GM18517 (cell line): ENCODE data around the gene IL17REL.
"Not testable (repeated sequence)": the region's sequence is repeated elsewhere in the genome, so short reads cannot be mapped to it uniquely, and the experiment has no call there.

ENCODE experiments used
- ATAC-seq: cut with Tn5 transposase; IDR thresholded peaks from one replicate; pipeline ENCODE4 v1.9.1; 2021; ENCODE audit warnings: mild to moderate bottlenecking, moderate library complexity; ENCODE audit not compliant: unreplicated experiment

The IL17REL gene

DNA sequence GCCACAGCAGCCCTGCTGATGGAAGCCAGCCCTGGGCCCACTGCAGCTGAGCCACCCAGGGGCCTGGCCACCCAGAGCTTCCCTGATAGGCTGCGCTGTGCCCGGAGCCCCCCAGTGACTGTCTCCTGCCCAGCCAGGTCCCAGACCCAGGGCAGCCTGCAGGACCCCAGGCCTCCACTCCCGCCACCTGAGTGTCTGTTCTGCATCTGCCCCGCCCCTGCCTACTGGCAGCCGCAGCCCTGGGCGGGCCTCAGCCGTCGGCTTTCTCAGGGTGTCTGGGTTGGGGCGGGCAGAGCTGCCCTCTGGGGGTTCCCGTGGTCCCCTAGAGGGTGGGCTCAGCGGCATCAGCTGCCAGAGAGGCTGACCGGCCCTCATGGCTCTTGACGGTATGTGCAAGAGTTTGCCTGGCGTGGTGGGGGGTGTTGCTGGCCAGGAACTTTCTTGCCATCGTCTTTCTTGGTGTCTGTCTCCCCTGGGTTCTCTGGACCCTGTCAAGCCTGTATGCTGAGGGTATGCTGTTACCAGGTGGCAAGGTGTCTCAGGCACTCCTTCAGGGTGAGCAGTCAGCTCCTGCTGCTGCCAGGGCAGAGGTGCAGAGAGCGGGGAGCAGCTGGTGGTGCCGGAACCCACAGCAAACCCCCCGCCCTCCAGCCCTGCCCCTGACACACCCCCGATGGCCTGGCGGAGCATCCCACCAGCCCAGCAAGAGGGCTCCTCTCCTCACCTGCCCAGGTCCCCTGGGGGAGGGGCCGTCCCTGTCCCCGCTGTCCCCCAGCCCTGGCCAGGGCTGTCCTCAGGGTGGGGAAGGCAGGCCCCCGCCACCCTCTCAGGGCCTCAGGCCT is 64.2 kb downstream of the IL17REL start:
- ATAC-seq = no peak

DNA sequence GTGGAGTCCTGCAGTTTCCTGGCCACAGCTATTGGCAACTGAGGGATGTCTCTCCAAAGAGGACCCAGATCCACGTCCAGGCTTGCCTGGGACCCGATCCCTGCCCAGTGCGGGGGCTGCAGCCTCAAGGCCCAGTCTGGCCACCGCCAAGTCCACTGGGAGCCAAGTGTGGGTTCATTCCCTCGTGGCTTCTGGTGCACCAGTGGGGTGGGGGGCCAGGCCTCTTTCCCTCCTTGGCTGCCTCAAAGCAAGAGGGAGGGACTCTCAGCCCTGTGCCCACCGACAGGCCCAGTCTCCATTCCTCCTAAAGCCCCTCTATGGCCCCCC is 65.3 kb downstream of the IL17REL start:
- ATAC-seq = no peak

DNA sequence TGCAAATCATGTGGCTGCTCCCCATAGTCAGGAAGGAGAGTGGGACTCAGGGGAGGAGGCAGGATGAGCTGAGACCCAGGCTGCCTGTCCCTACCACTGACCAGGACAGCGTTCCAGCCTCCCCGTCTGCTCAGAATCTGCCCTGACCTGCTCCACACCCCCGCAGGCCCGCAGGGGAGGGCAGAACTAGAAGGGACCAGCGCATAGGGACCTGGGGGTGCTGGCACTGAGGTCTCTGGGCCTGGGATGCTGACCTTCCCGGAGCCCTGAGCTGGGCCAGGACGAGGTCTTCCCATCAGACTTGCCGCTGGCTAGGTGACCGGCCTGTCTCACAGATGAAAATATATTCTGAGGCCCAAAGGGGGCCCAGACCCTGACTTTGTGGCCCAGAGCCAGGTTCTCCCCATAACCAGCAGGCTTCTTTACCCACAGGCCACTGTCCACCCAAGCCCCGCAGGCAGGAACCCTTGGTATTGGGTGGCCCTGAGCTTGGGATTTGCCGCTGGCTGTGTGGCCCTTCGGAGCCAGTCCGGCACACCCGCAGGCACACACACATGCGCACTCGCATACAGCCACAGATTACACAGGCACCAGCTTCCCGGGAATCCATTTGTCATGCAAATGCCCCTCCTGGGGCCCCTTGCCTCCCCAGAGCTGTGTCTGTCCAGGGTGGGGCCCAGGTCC is 65.8 kb downstream of the IL17REL start:
- no peak for ATAC-seq

DNA sequence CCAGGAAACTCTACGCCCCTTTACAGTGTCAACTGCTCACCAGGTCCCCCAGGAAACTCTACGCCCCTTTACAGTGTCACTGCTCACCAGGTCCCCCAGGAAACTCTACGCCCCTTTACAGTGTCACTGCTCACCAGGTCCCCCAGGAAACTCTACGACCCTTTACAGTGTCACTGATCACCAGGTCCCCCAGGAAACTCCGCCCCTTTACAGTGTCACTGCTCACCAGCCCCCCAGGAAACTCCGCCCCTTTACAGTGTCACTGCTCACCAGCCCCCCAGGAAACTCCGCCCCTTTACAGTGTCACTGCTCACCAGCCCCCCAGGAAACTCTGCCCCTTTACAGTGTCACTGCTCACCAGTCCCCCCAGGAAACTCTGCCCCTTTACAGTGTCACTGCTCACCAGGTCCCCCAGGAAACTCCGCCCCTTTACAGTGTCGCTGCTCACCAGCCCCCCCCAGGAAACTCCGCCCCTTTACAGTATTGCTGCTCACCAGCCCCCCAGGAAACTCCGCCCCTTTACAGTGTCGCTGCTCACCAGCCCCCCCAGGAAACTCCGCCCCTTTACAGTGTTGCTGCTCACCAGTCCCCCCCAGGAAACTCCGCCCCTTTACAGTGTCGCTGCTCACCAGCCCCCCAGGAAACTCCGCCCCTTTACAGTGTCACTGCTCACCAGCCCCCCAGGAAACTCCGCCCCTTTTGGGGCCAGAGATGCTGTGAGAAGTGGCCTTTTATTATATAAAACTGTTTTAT is 67.3 kb downstream of the IL17REL start:
- not testable (repeated sequence) for ATAC-seq
